SK-N-SH (cell line): Measurements from ENCODE around the gene CAMK2N1.

Experiments
- CTCF ChIP-seq: fragments of 200-600 bp; sonication (generic); IDR thresholded peaks from 2 replicates; pipeline ENCODE4 v1.6.1; 2017; ENCODE audit warnings: antibody characterized with exemption, mild to moderate bottlenecking, moderate library complexity
- EZH2phosphoT487 ChIP-seq: fragments of 200-600 bp; sonication (generic); IDR thresholded peaks from 2 replicates; pipeline ENCODE4 v1.6.1; 2017; ENCODE audit warnings: low read depth, mixed run types, mild to moderate bottlenecking, antibody characterized with exemption, moderate library complexity, borderline replicate concordance
- FOXM1 ChIP-seq: IDR thresholded peaks from 2 replicates; pipeline ENCODE4 v1.4.0; 2012; ENCODE audit warnings: low read depth, mild to moderate bottlenecking
- MAX ChIP-seq: IDR thresholded peaks from 2 replicates; pipeline ENCODE4 v1.4.0; 2012; ENCODE audit warnings: low read depth
- MEF2A ChIP-seq: IDR thresholded peaks from 2 replicates; pipeline ENCODE4 v1.4.0; 2012; ENCODE audit warnings: low read depth, borderline replicate concordance
- MXI1 ChIP-seq: IDR thresholded peaks from 2 replicates; pipeline ENCODE4 v1.6.1; 2012; ENCODE audit warnings: mild to moderate bottlenecking, low read depth, low read length, improper control_type of control experiment
- PBX3 ChIP-seq: IDR thresholded peaks from 2 replicates; pipeline ENCODE4; 2012
- POLR2AphosphoS5 ChIP-seq: IDR thresholded peaks from 2 replicates; pipeline ENCODE4 v1.6.1; 2012; ENCODE audit warnings: low read depth, low read length
- RAD21 ChIP-seq: IDR thresholded peaks from 2 replicates; pipeline ENCODE4 v1.6.1; 2012; ENCODE audit warnings: mild to moderate bottlenecking, low read length
- REST ChIP-seq: IDR thresholded peaks from 2 replicates; pipeline ENCODE4 v1.6.1; 2012; ENCODE audit warnings: mild to moderate bottlenecking, low read depth, low read length, moderate library complexity
- RFX5 ChIP-seq: IDR thresholded peaks from 2 replicates; pipeline ENCODE4 v1.6.1; 2012; ENCODE audit warnings: mild to moderate bottlenecking, improper control_type of control experiment, low read length
- TAF1 ChIP-seq: IDR thresholded peaks from 2 replicates; pipeline ENCODE4 v1.6.1; 2012; ENCODE audit warnings: low read depth, mild to moderate bottlenecking, low read length, moderate library complexity, borderline replicate concordance
- TCF12 ChIP-seq: IDR thresholded peaks from 2 replicates; pipeline ENCODE4 v1.4.0; 2012
- YY1 ChIP-seq: IDR thresholded peaks from 2 replicates; pipeline ENCODE4 v1.4.0; 2012; ENCODE audit warnings: low read depth, mild to moderate bottlenecking

- no peak for TF ChIP-seq POLR2AphosphoS5
- TF ChIP-seq RAD21, result no peak
- TF ChIP-seq TCF12, result no peak
- no peak for TF ChIP-seq CTCF
- no peak for TF ChIP-seq RFX5
- TF ChIP-seq MEF2A, result no peak
- no peak for TF ChIP-seq EZH2phosphoT487
- TF ChIP-seq YY1, result no peak
- TF ChIP-seq REST, result no peak
- no peak for TF ChIP-seq MAX
- no peak for TF ChIP-seq TAF1
- no peak for TF ChIP-seq FOXM1
- TF ChIP-seq MXI1, result no peak
- TF ChIP-seq PBX3, result no peak
Observed at GRCh38 chr1:20479840-20480239, 6.2 kb downstream of the CAMK2N1 start.
